ENCODE measurements around the gene CHAT. TPM values are rescaled to one million over a fixed set of nuclear protein-coding genes. Genes with fewer than 3 reads are reported as not detected.

The CHAT gene
- total RNA-seq, 1 experiment from 2014 or later: not detected

GRCh38 chr10:49647554-49647953 is 33.7 kb downstream of the CHAT start:
- H4K8ac ChIP-seq (replicated peaks; ENCODE audit: insufficient read length, low read depth, low read length): no peak overlapping the region
- no peak for TF ChIP-seq CTCF (conservative IDR thresholded peaks at IDR 0.05)
- no peak overlapping the region for H2AK5ac ChIP-seq (ENCODE audit: insufficient read length, low read length)
- no peak overlapping the region for H3T11ph ChIP-seq (ENCODE audit: low read length)
- H3K27ac ChIP-seq (ENCODE audit: insufficient read length, low read depth, low read length): no peak overlapping the region
- H2BK15ac ChIP-seq (ENCODE audit: low read depth, low read length): no peak overlapping the region
- no peak for DNase-seq
- H3K4me1 Mint-ChIP-seq: peaks cover 4 to 13% of the 10 kb centered on the region in 2 experiments
- no peaks in the 10 kb centered on the region for H3K36me3 Mint-ChIP-seq (ENCODE audit: insufficient read depth in 1 of 3, low read depth in 3 of 3)
- no peak overlapping the region for H3K18ac ChIP-seq (ENCODE audit: insufficient read length, low read depth, low read length)
- no peaks in the 10 kb centered on the region for H3K23me2 ChIP-seq (ENCODE audit: insufficient read length, low read depth, low read length, poor library complexity, severe bottlenecking)
- no peaks in the 10 kb centered on the region for H4K20me1 ChIP-seq (ENCODE audit: control insufficient read depth, insufficient read depth, insufficient read length)
- H3K14ac ChIP-seq (ENCODE audit: insufficient read depth, low read length): no peak overlapping the region
- H3K4me3 Mint-ChIP-seq: no peak overlapping the region
- H2BK120ac ChIP-seq (ENCODE audit: low read depth, low read length, poor library complexity, severe bottlenecking): no peak overlapping the region
- H3K4me1 ChIP-seq (ENCODE audit: insufficient read depth, low read length): no peaks in the 10 kb centered on the region
- no CpG with 5 or more reads among the region's 4 CpGs for WGBS (ENCODE audit: extremely low coverage, insufficient read length, low lambda C conversion rate)
- no peaks in the 10 kb centered on the region for H3K79me2 ChIP-seq (ENCODE audit: insufficient read depth, low read length)
- no peak overlapping the region for H3K27ac Mint-ChIP-seq
- H2BK12ac ChIP-seq (ENCODE audit: insufficient read length, low read depth, low read length): no peak overlapping the region
- no peaks in the 10 kb centered on the region; the same call in 1 of the 2 replicates for H3K27me3 ChIP-seq (ENCODE audit: insufficient read depth, low read length)
- H3K27me3 Mint-ChIP-seq (ENCODE audit: low read depth): peaks cover 53% of the 10 kb centered on the region
- no peak overlapping the region for H4K5ac ChIP-seq (ENCODE audit: insufficient read length, low read depth, low read length)
- H2BK20ac ChIP-seq (ENCODE audit: low read depth, low read length, poor library complexity, severe bottlenecking): no peak overlapping the region
- H3K23ac ChIP-seq (ENCODE audit: insufficient read length, low read depth, low read length): no peak overlapping the region
- H2BK5ac ChIP-seq (ENCODE audit: insufficient read length, low read length): no peak overlapping the region
- no peak overlapping the region for H3K56ac ChIP-seq (ENCODE audit: insufficient read length, low read depth, low read length)
- no peaks in the 10 kb centered on the region for H3K9me3 Mint-ChIP-seq
- H3K9ac ChIP-seq (ENCODE audit: extremely low read depth, insufficient read length, low read length): no peak overlapping the region
- H3K4me2 ChIP-seq (ENCODE audit: insufficient read depth, insufficient read length, low read length): no peak overlapping the region
- no peaks in the 10 kb centered on the region for H3K9me3 ChIP-seq (ENCODE audit: control insufficient read depth, low read depth, low read length)
- no peak overlapping the region for H4K91ac ChIP-seq (ENCODE audit: insufficient read length, low read depth, low read length)
- H3K79me1 ChIP-seq (ENCODE audit: insufficient read depth, low read depth, low read length, poor library complexity, severe bottlenecking): no peaks in the 10 kb centered on the region
- H2AFZ ChIP-seq (ENCODE audit: low read length): no peak overlapping the region
- no peak overlapping the region for H3K4ac ChIP-seq (ENCODE audit: low read depth, low read length)
